HG02588 (cell line): ENCODE measurements around the gene RABEP2.
"Not testable (repeated sequence)": the region's sequence is repeated elsewhere in the genome, so short reads cannot be mapped to it uniquely, and the experiment has no call there.

Source experiments
- ATAC-seq: cut with Tn5 transposase; IDR thresholded peaks from one replicate; pipeline ENCODE4 v1.9.1; 2021; ENCODE audit warnings: mild to moderate bottlenecking, moderate library complexity; ENCODE audit not compliant: unreplicated experiment

The RABEP2 gene

DNA sequence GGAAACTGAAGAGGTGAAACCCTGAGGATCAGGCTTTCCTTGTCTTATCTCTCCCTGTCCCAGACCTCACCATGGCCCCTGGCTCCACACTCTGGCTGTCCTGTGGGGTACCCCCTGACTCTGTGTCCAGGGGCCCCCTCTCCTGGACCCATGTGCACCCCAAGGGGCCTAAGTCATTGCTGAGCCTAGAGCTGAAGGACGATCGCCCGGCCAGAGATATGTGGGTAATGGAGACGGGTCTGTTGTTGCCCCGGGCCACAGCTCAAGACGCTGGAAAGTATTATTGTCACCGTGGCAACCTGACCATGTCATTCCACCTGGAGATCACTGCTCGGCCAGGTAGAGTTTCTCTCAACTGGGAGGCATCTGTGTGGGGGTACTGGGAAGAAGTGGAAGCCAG, 8.1 kb upstream of the RABEP2 start:
- no peak for ATAC-seq

DNA sequence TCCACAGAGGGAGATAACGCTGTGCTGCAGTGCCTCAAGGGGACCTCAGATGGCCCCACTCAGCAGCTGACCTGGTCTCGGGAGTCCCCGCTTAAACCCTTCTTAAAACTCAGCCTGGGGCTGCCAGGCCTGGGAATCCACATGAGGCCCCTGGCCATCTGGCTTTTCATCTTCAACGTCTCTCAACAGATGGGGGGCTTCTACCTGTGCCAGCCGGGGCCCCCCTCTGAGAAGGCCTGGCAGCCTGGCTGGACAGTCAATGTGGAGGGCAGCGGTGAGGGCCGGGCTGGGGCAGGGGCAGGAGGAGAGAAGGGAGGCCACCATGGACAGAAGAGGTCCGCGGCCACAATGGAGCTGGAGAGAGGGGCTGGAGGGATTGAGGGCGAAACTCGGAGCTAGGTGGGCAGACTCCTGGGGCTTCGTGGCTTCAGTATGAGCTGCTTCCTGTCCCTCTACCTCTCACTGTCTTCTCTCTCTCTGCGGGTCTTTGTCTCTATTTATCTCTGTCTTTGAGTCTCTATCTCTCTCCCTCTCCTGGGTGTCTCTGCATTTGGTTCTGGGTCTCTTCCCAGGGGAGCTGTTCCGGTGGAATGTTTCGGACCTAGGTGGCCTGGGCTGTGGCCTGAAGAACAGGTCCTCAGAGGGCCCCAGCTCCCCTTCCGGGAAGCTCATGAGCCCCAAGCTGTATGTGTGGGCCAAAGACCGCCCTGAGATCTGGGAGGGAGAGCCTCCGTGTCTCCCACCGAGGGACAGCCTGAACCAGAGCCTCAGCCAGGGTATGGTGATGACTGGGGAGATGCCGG, 7.5 kb upstream of the RABEP2 start:
- no peak for ATAC-seq

DNA sequence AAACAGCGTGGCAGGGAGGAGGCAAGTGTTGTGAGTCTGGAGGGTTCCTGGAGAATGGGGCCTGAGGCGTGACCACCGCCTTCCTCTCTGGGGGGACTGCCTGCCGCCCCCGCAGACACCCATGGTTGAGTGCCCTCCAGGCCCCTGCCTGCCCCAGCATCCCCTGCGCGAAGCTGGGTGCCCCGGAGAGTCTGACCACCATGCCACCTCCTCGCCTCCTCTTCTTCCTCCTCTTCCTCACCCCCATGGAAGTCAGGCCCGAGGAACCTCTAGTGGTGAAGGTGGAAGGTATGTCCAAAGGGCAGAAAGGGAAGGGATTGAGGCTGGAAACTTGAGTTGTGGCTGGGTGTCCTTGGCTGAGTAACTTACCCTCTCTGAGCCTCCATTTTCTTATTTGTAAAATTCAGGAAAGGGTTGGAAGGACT, 6.8 kb upstream of the RABEP2 start, which contains the start of gene CD19:
Gene CD19 (plus strand): TSS at position 171 of the 425 bp plus-strand sequence. CDS start 30 bp downstream, at position 201.
- no peak for ATAC-seq

DNA sequence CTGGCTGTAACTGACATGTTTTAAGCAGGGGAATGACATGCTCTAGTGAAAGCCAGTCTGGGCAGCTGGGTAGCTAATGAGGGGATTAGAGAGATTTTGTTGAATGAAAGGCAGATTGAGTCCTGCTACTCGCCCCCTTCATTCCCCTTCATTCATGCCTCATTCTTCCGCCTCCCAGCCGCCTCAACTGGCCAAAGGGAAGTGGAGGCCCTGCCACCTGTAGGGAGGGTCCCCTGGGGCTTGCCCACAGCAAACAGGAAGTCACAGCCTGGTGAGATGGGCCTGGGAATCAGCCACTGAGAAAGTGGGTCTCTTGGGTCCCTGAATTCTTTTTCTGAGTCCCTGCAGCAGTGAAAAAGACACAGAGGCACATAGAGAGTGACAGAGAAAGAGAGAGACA, 5.6 kb upstream of the RABEP2 start:
- ATAC-seq: no peak

DNA sequence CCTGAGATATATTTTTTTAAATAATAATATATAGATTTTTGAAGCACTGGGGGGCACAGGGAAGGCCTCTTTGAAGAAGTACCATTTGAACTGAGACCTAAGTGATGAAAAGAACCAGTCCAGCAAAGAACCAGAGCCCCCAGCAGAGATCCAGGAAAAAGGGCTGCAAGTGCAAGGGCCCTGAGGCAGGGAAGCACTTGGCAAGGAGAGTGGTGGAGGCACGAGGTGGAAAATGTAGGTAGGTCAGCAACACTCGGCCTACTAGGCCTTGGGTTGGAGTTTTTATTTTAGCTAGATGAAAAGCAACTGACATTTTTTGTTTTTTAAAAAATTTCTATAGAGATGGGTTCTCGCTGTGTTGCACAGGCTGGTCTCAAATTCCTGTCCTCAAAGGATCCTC, 5.2 kb upstream of the RABEP2 start:
- no peak for ATAC-seq

DNA sequence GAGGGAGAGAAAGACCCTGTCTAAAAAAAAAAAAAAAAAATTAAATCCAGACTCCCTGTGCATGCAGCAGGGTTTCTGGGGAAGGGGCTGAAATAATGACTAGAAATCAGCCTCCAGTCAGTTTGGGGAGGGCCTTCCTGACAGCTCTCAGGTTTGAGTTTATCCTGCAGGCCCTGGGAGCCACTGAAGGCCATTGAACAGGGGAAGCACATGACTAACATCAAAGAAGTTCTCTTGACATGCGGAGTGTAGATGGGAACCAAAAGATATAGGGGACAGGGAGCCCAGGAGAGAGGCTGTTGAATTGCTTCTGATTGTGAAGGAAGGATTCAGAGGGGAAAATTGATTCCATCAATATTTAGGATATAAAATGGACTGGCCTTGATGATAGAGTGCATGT, 2.8 kb upstream of the RABEP2 start:
- no peak for ATAC-seq

DNA sequence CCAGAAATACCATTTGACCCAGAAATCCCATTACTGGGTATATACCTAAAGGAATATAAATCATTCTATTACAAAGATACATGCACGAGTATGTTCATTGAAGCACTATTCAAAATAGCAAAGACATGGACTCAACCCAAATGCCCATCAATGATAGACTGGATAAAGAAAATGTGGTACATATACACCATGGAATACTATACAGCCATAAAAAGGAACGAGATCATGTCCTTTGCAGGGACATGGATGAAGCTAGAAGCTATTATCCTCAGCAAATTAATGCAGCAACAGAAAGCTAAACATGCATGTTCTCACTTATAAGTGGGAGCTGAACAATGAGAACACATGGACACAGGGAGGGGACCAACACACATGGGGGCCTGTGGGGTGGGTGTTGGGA, 1.2 kb upstream of the RABEP2 start:
- not testable (repeated sequence) for ATAC-seq

DNA sequence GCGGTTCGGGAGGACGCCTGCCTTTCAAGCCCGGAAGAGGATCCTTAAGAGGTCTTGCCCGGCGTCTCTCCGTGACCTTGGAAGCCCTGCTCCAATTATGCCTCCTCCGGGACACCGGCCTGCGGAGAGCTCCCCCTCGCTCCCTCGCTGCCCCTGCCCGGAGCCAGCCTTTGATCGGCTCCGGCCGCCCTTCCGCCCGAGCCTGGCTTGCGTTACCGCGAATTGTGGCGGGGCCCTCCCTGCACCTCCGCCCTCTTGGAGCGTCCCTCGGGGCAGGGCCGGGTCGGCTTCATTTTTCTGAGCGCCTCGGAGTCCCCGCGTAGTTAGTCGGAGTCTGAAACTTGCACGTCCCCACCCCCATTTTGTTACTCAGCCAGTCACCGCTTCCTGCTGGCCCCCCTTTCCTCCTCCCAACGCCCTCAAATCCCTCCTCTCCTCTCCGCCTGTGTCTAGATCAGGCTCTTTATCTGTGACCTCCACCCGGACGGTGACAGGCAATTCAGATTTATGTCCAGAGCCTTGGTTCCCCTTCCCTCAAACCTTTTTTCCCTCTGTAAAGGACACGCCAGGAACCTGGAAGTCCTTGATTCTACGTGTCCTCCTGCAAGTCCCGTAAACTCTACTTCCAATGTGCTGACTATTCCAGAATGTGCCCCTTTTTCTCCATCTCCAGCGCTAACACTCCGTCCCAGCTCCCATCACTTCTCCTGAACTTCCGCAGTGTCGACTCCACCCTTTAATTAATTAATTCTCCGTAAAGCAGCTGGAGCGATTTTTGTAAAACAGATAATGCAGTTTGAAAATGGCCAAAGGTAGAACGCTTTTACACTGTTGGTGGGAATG, 569 bp upstream of the RABEP2 start:
- ATAC-seq: peak; percentile 25

DNA sequence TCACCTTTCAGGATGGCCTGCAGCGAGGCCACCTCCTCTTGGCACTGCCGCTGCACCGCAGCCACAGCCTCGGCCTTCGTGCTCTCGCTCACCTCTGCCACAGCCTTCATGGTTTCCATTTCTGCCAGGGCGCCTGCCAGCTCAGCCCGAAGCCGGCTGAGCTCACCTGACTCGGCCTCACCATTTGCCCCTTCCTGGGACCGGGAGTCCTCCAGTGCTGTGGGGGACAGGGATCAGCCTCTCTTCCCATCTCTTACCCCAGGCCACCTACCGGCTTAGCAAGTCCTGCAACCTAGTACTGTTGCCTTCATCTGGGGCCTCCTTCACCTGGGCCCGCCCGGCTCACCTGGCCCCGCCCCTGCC, 658 bp downstream of the RABEP2 start:
- ATAC-seq: no peak

DNA sequence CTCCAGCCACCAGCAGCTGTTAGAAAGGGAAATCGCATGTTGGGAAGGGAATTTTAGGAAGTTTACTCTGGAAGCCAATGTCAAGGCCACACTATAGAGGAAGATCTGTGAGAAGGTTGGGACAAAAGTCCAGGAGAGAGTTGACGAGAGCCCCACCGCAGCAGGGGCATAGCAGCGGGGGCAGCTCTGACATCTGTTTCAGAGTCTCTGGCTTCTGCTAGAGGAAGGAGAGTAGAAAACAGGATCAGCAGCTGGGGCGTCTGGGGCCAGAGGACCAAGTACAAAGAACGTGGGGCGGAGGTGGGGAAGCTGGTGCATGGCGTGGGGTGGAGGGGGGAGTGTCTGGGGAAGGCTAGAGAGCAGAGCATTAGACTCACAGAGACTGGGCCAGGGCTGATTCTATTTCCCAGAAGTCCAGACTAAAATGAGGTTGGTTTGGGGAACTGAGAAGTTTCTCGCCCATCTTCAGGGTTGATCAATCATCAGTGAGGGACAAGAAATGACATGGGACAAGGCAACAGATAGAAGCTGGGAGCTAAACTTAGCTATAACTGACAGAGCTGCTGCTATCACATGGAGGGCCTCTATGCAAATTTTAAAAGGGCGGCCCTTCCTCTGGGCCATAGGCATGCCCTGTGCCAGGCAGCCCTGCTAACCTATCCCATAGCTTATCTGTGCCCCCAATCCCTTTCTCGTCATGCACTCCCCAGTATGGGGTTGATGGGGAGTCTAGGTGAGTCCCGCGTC, 1.2 kb downstream of the RABEP2 start:
- peak; percentile 44 for ATAC-seq

DNA sequence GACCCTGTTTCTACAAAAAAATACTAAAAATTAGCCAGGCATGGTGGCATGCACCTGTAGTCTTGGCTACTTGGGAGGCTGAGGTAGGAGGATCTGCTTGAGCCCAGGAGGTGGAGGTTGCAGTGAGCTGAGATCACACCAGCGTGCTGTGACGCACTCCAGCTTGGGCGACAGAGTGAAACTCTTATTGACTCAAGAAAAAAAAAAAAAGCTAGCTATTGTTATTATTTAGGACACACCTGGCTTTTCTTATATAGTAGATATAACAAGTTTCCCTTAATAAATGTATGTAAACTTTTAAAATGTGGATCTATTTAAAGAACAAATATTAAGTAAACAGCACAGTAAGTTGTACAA, 1.8 kb downstream of the RABEP2 start:
- no peak for ATAC-seq

DNA sequence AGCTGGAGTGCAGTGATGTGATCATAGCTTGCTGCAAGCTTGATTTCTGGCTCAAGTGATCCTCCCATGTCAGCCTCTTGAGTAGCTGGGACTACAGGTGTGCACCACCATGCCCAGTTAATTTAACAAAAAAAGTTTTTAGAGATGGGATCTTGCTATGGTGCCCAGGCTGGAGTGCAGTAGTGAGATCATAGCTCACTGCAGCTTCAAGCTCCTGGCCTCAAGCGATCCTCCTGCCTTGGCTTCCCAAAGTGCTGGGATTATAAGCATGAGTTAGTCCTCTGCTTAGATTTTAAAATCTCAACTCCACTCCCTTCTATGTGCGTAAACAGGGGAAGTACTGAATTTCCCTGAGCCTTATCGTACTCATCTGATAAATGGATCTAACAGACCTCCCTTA, 6.3 kb downstream of the RABEP2 start:
- ATAC-seq: no peak

DNA sequence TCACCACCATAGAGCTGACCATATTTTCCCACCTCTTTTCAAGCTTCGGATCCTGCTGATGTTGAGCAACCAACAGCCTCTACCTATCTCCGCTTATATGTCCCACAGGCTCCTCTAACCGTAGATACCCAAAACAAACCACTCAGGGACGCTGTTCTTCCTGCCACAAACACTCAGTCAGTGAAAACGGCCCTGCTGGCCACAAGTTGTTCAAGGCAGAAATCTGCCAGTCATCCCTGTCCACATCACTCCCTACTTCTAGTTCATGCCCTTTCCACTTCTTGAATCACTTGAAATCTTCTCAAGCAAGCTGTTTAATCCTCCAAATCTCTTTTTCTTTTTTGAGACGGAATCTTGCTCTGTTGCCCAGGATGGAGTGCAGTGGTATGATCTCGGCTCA, 7.9 kb downstream of the RABEP2 start:
- no peak for ATAC-seq

DNA sequence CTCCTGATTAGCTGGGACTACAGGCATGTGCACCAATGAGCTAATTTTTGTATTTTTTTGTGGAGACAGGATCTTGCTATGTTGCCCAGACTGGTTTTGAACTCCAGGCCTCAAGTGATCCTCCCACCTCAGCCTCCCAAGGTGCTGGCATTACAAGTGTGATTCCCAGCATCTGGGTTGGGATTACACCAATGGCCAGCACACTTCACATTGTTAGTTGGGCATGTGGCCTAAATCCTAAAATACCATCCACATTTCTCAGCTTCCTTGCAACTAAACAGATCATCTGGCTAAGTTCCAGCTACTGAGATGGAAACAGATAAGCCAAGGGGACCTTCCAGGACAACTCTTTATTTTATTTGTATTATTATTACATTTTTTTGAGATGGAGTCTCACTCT, 9.9 kb downstream of the RABEP2 start:
- ATAC-seq: no peak

DNA sequence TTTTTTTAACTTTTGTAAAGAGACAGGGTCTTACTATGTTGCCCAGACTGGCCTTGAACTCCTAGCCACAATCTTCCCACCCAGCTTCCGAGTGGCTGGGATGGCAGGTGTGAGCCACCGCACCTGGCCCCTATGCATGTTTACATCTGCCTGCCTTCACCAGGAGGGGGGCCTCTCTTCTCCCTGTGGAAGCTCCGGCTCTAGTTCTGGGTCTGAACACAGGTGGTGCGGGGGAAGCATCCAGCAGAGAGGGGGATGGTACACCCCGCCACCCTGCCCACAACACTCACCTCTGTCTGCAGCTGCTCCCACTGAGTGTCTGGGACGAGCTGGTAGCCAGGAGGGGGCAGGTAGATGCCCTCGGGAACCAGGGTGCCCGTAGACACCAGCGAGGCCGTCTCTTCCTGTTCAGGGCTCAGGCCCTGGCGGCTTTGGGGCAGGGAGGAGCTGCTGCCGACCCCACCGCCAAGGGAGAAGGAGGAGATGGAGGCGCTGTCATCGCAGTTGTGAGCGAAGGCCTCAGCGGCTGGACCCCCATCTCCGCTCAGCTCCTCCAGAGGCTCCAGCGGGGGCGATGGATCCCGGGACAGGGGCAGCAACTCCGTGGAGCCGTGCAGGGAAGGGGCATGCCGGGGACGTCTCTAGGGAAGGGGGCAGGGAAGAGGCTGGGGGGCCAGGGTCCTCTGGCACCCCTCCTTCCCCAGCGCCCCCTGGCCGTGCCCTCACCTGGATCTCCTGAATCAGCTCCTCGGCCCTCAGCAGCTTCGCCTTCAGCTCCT, 10.9 kb downstream of the RABEP2 start:
- no peak for ATAC-seq

DNA sequence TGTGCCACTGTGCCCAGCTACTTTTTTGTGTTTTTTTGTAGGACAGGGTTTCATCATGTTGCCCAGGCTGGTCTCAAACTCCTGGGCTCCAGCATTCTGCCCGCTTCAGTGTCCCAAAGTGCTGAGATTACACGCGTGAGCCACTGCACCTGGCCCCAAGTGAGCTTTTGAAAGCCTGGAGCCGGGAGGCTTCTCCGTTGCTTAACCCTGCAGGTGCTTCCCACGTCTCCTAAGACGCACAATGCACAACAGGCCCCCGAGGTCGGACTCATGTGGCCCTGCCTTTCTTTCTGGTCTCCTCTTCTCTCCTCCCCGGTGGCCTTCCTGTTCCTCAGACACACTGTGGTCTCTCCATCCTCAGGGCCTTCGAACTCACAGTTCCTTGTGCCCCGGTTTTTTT, 12.5 kb downstream of the RABEP2 start:
- no peak for ATAC-seq

DNA sequence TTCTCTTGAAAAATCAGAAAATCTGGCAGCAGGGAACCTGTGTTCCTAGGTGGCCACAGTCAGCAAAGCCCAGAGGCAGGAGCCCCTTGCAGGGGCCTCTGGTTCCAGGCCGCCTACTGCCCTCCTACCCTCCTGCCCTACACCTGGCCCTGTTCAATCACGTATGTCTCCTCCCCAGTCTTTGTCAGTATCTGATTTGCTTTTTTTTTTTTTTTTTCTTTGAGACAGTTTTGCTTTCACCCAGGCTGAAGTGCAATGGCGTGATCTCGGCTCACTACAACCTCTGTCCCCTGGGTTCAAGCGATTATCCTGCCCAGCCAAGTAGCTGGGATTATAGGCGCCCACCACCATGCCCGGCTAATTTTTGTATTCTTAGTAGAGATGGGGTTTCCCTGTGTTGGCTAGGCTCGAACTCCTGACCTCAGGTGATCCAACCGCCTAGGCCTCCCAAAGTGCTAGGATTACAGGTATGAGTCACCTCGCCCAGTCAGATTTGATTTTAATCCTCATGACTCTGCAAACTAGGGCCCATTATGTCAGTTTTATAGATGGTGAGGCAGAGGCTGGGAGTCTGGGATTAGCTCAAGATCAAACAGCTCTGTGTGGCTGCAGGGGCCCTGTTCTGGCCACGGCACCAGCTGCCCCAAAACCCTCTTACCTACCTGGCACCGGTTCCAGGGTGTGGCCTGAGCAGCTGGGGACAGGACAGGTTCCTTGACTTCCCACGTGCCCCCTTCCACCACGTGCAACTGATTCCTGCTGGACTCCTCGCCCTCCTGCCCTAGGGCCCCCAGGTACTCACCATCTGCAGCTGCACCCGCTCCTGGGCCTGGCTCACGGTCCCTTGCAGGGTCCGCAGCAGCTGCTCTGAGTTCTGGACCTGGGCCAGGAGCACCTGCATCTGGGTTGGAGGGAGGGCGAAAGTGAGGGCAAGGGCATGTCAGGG, 14.7 kb downstream of the RABEP2 start:
- no peak for ATAC-seq

DNA sequence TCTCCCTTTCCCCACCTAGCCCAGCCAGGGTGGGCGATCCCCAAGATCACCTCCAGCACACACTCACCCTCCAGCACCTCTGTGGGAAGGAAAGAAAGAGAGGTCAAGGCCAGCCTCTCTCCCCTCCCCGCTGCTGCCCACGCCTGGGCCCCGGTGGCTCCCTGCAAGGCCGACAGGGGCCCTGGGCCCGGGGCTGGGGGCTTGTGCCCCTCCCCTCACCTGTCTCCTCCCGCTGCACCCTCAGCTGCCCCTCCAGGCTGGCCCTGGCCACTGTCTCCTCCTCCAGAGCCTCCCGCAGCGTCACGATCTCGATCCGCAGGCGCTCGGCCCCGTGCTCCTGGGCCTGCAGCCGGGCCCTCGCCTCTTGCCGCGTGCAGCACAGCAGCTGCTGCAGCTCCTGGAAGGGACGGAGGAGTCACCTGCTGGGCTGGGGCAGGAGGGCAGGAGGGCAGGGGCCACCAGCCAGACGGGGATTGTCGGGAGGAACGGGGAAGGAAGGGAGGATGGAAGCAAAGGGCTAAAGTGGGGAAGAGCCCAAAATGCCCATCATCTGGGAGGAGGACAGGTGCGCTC, 19.2 kb downstream of the RABEP2 start:
- no peak for ATAC-seq

DNA sequence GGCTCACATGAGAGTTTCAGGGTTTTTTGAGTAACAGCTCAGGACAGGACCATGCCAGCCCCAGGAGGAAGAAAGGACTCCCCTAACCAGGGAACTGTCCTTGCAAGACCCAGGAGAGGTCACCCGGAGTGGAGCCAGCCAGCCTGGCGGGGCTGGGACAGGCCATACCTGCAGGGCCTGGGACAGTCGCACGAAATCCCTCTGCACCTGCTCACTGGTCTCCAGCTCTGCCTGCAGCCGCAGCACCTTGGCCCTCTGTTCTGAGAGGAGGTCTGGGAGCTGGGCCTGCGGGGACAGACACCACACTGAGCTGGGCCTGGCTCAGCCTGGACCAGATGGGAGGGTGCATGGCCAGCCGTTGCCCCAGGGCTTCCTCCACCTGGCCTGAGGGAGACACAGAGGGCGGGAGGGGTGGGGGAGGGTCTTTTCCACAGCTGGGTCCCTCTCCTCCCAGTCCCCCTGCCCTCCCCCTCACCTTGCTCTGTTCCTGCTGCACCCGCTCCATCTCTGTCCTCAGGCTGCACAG, 19.7 kb downstream of the RABEP2 start:
- ATAC-seq: no peak
